GM18907 (cell line): ENCODE data around the gene PCYOX1L.

Experiments
- ATAC-seq: cut with Tn5 transposase; IDR thresholded peaks from one replicate; pipeline ENCODE4 v1.9.1; 2021; ENCODE audit warnings: mild to moderate bottlenecking, moderate library complexity; ENCODE audit not compliant: unreplicated experiment

Gene PCYOX1L

GRCh38 chr5:149406203-149406978, 48.5 kb downstream of the PCYOX1L start:
- no peak for ATAC-seq

DNA sequence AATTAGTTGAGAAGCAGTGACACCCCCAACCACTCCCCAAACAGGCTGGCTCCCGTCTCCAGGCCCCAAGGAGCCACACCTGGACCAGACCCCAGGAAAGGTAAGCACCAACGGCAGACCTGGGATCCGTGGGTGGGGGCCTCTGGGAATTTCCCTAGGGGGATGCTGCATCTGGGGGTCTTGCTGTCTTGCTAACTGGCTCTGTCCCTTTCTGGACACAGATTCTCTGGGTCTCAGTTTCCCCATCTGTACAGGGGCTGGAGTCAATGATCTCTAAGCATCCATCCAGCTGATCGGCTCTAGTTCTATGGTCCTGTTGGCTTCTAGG, 49.1 kb downstream of the PCYOX1L start:
- ATAC-seq, result no peak

GRCh38 chr5:149407323-149408251, 49.7 kb downstream of the PCYOX1L start:
- ATAC-seq, result no peak

DNA sequence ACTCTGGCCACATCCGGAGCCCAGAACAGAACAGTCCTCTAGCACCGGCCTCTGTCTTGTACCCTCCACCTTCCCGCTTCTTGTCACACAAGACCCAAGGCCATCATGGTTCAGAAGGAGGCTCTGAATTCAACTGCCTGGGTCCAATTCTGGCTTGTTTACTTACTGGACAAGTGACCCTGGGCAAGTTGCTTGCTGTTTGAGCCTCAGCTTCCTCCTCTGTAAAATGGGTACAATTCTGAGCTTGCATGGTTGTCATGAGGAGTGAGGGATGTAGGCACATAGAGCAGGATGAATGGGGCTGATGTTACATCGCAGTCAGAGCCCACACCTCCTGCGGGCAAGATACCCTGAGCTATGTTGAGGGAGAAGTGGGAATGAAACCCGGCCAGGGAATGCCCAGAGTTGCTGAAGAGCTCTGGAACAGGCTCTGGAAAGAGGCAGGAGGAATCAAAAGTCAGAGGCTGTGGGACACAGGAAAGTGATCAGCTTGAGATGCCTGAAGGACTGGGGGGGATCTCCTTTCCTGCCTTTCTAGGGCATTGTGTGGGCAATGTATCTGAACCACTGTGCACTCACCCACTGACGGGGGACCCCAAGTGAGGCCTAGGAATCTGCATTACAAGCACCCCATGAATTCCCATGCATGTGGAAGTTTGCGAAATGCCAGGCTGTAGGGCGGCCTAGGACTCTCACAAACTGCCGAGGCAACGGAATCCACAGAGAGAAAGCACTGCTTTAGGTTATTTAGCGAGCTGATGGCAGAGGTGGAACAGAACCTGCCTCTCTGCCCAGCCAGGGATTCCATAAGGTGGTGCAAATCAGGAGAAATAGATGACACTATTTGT, 50.6 kb downstream of the PCYOX1L start:
- ATAC-seq, result no peak

GRCh38 chr5:149409268-149409948, 51.6 kb downstream of the PCYOX1L start:
- no peak for ATAC-seq

- no peak for ATAC-seq
These were observed 52.2 kb downstream of the PCYOX1L start for GRCh38 chr5:149410071-149410470.

DNA sequence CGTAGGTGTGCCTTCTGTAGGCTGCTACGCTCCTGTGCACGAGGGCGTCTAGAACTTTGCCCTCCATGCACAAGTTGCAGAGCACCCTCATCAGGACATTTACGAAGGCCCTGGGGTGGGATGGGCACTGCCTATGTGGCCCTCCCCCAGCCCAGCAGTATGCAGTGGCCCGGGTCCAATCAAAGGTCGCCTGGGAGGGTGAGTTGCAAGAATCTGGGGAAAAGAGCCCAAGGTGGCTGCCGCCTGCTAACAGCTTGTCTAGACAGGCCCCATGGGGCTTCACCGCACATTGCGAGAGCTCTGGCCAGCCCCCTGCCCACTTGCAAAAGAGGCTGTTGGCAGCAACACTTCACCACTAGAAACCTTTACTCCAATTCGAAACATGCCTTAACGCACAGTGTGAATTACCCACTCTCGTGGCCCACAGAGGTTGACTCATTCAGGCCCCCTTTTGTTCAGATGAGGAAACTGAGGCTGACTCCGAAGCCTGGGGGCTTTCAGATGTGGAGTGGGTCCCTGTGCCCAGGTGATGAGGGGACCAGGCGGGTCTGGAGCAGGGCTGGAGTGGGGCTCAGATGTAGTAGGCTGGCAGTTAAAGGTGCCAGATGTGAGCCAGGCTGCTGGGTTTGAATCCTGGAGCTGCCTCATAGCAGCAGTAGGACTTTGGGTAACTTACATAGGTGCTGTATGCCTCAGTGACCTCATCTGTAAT, 53.0 kb downstream of the PCYOX1L start:
- ATAC-seq, result no peak

GRCh38 chr5:149411738-149412519, 54.1 kb downstream of the PCYOX1L start:
- ATAC-seq, result no peak

DNA sequence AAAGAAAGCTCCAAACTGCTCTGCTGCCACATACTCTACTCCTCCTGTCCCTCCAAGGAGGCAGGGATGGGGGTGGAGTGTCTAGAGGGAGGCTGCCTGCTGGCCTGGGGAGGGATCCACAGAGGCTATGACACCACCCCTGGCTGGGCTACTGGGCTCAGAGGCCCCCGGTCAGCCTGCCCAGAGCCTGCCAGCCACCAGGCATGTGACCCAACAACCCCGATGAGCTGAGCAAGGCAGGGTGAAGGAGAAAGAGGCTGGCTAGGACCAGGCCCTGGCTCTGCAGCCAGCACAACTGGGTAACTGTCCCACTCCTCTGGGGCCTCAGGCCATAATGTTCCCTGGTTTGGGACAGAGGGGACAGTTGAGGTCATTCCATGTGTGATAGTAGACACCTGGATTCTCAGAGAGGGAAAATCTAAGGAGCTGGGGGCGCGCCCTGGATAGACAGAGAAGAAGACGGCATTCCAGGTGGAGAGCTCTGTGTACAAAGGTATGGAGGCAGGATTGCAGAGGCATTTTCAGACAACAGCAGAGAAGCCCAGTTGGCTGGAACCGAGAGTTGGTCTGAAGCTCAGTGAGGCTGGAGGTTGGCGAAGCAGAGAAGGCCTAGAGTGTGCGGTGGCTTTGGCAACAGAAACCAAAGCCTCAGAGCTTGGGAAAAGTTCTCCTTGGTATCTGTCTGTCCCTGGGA, 55.1 kb downstream of the PCYOX1L start:
- no peak for ATAC-seq

DNA sequence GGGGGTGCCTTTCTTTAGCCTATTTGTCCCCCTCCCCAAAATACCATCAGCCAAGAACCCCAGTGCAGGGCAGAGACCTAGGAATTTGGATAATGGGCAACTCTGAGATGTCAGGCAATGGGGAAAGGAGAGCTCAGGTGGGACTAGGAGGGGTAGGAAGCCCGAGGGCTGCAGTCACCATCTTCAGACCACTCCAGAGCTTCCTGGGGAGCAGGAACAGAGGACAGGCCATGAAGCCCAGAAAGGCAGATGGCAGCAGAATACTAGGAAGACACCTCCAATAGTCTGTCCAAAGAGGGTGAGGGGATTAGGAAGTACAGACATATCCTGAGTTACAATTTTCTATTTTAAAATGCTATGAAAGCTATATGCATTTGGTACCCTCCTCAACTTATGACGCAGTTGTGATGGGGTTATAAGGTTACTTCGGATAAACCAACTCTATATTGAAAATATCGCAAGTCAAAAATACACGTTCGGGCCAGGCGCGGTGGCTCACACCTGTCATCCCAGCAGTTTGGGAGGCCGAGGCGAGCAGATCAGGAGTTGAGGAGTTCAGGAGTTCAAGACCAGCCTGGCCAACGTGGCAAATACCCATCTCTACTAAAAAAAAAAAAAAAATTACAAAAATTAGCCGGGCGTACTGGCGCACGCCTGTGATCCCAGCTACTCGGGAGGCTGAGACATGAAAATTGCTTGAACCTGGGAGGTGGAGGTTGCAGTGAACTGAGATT, 55.8 kb downstream of the PCYOX1L start:
- no peak for ATAC-seq

DNA sequence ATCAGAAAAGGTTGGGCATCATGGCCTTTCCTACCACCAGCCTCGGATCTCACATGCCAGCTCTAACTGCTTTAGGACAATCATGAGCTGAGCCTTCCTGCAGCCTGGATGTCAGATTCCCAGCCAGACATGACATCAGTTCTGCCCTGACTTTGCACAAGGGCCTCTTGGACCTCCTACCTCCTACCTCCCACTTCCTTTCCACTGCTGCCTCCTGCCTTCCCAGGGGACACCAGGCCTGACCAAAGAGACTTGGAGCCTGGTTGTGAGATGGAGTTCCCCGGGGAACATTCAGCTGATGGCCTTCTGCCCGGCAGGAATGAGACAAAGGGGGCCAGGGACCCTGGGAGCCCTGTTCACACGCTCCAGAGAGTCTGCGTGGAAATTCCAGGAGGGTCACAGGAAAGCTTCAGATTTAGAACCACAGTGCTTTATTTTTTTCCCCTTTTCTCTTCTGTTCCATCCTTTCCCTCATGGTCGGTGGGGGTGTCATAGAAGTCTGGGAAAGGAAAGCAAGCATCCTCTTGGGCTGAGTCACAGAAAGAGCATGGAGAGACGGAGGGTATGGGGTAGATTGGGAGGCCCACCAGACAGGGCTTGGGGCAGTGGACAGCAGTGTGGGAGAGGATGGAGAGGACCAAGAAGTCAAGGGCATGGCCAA, 56.7 kb downstream of the PCYOX1L start:
- ATAC-seq, result no peak

DNA sequence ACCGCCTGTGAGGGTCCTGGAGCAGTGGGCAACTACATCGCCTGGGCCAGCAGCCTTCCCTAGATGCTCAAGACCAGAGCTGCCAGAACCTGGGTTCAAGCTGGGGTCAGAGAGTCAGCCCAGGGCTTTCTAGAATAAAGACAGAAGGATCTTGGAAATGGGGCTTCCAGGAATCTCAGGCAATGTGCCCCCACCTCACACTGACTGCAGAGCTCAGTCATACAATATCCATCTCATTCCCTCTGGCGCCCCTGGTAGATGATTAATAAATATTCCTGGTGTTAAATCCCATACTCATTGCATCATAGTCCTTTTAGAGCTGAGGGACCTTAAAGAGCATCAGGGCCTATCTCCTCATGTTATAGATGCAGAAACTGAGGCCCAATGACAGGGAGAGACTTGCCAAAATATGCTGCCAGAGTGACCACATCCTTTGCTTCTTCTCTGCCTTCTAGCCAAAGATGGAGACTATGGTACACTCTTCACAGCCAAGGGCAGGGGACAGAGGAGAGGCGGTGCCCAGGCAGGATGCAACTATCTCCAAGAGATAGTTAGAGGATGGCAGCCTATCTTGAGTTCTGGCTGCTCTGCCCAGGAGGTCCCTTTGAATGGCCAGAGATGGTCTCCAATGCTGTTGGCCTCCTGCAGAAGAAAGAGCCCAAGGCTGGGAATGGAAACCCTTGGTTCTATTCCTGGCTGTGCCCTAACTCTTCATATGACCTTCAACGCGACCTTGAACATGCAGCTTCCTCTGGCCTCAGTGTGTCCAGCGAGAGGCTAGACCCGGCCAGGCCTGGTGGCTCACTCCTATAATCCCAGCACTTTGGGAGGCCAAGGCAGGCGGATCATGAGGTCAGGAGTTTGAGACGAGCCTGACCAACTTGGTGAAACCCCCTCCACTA, 57.5 kb downstream of the PCYOX1L start:
- no peak for ATAC-seq

DNA sequence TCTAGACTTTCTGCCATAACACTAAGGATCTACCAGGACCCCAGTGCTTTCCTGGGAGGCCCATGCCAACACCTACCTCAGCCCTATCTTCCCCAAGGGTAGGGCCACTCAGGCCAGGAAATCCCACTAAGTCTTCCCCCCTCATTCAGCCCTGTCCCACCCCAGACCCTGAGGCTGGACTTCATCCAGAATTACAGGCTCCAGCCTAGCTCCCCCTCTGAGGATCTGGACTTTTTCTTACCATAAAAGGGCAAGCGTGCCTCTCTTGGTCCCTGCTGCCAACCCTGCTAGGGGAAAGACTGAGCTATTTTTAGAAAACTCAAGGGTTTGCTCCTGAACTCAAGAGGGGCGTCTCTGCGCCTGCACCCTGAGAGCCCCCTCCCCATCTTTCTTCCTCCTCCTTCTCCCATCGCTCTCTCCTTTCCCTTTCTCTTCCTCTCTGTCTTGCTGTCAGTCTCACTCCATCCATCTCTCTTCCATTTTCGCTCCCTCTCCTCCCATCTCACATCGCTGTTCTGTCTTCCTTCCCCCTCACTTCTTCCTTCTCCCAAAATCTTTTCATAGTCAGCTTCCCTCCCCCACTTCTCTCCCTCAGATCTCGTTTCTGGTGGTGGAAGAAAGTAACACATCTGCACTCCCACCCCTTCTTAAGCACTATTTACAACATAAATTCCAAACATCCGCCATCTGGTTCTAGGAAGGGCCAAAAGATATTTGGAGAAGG, 59.3 kb downstream of the PCYOX1L start:
- no peak for ATAC-seq

DNA sequence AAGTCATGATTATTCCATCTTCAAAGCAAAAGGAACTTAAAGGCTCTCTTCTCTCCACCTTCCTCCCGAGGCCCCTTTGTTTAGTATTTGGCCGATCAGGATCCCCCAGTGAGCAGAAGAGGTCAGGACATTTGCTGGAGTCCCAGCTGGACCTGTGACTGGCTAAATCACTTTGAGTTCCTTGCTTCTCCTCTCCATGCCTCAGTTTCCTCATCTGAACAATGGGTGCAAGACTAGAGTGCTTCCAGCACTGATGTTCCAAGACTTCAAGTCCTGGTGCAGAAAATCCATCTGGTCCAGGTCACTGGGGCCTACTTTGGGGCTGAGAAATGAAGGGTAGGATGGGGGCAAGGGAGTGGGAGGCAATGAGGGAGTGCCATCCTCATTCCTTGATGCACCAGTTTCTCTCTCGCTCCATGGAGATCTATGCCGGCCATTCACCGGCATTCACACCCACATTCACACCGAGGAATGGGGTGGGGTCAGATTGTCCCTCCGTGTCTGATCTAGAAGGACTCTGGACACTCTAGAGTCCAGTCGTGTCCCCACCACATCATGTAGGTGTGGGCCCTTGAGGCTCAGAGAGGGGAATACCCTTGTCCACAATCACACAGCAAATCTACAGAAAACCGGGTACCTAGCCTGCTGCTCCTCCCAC, 60.0 kb downstream of the PCYOX1L start:
- no peak for ATAC-seq

DNA sequence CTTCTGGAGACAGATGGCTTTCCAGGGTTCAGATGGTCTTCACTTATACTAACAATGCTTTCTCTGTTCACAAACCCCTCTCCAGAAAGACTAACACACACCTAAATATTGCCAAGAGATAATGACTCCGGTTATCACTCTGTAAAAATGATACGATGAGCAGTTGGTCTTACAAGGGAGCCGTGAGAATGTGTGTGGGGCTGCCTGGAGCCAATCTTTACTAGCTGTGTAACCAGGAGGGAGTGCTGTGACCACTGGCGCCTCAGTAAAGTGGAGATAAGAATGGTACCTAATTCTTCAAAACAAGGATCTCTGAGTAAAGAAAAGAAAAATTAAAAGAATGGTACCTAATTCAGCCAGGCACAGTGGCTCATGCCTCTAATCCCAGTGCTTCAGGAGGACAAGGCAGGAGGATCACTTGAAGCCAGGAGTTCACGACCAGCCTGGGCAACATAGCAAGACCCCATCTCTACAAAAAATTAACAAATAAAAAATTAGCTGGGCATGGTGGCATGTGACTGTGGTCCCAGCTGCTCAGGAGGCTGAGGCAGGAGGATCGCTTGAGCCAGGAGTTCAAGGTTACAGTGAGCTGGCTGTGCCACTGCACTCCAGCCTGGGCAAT, 61.2 kb downstream of the PCYOX1L start:
- ATAC-seq, result no peak
